ENCODE results near the gene RHBDL1. TPM values are rescaled to one million over a fixed set of nuclear protein-coding genes. Genes with fewer than 3 reads are reported as not detected.
A peak's percentile ranks its signal among the peaks of the same experiment; 100 is the strongest.

RHBDL1 gene
- total and polyA plus RNA-seq, 9 of the 15 experiments (the other 6 are each of a cell fraction or from before 2014, with no cell fraction given) = 0.03 to 5.6 (median 1.3) TPM; not detected in 1

GRCh38 chr16:674968-675883 is at the start of gene RHBDL1 (continued):
- TF ChIP-seq, protein P1, sequence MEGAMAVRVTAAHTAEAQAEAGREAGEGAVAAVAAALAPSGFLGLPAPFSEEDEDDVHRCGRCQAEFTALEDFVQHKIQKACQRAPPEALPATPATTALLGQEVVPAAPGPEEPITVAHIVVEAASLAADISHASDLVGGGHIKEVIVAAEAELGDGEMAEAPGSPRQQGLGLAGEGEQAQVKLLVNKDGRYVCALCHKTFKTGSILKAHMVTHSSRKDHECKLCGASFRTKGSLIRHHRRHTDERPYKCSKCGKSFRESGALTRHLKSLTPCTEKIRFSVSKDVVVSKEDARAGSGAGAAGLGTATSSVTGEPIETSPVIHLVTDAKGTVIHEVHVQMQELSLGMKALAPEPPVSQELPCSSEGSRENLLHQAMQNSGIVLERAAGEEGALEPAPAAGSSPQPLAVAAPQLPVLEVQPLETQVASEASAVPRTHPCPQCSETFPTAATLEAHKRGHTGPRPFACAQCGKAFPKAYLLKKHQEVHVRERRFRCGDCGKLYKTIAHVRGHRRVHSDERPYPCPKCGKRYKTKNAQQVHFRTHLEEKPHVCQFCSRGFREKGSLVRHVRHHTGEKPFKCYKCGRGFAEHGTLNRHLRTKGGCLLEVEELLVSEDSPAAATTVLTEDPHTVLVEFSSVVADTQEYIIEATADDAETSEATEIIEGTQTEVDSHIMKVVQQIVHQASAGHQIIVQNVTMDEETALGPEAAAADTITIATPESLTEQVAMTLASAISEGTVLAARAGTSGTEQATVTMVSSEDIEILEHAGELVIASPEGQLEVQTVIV (CRISPR knock-in tag; IDR thresholded peaks at IDR 0.05; ENCODE audit: borderline replicate concordance) = no peak
- no peak for TF ChIP-seq MCM3 (IDR thresholded peaks at IDR 0.05)
- no peak for TF ChIP-seq GATA2 (CRISPR knock-in tag; IDR thresholded peaks at IDR 0.05)
- no peak for TF ChIP-seq CCNT2 (IDR thresholded peaks at IDR 0.05; ENCODE audit: borderline replicate concordance, extremely low read depth, insufficient read length, low read depth, low read length)
- no peak for TF ChIP-seq BRD9 (IDR thresholded peaks at IDR 0.05; ENCODE audit: low read depth, partially characterized antibody)
- TF ChIP-seq ZNF75A (CRISPR knock-in tag; IDR thresholded peaks at IDR 0.05) = no peak
- TF ChIP-seq, protein P2, sequence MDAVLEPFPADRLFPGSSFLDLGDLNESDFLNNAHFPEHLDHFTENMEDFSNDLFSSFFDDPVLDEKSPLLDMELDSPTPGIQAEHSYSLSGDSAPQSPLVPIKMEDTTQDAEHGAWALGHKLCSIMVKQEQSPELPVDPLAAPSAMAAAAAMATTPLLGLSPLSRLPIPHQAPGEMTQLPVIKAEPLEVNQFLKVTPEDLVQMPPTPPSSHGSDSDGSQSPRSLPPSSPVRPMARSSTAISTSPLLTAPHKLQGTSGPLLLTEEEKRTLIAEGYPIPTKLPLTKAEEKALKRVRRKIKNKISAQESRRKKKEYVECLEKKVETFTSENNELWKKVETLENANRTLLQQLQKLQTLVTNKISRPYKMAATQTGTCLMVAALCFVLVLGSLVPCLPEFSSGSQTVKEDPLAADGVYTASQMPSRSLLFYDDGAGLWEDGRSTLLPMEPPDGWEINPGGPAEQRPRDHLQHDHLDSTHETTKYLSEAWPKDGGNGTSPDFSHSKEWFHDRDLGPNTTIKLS (IDR thresholded peaks at IDR 0.05; ENCODE audit: borderline replicate concordance, low read depth) = peak; percentile 52; the same call in 1 of the 2 replicates
- TF ChIP-seq, protein P3, sequence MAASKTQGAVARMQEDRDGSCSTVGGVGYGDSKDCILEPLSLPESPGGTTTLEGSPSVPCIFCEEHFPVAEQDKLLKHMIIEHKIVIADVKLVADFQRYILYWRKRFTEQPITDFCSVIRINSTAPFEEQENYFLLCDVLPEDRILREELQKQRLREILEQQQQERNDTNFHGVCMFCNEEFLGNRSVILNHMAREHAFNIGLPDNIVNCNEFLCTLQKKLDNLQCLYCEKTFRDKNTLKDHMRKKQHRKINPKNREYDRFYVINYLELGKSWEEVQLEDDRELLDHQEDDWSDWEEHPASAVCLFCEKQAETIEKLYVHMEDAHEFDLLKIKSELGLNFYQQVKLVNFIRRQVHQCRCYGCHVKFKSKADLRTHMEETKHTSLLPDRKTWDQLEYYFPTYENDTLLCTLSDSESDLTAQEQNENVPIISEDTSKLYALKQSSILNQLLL (CRISPR knock-in tag; IDR thresholded peaks at IDR 0.05; ENCODE audit: borderline replicate concordance) = no peak
- TF ChIP-seq FOXP4 (CRISPR knock-in tag; IDR thresholded peaks at IDR 0.05; ENCODE audit: borderline replicate concordance) = 0 out of 2 replicates have a peak, but pooled peaks have one; percentile 63
- no peak for TF ChIP-seq U2AF2 (optimal IDR thresholded peaks at IDR 0.05; ENCODE audit: low read depth, low read length)
- TF ChIP-seq SRSF3 (IDR thresholded peaks at IDR 0.05; ENCODE audit: insufficient read depth, low read length) = no peak
- TF ChIP-seq HES1 (IDR thresholded peaks at IDR 0.05; ENCODE audit: low read depth) = peak; percentile 58; the same call in 1 of the 2 replicates

All from K562 (cell line).